Activated naive CD4-positive, alpha-beta T cell treated with anti-CD3 and anti-CD28 coated beads for 36 hours (primary cell): ENCODE data around the gene MIF4GD. TPM values are rescaled to one million over a fixed set of nuclear protein-coding genes. Genes with fewer than 3 reads are reported as not detected.
"Not testable (repeated sequence)": the region's sequence is repeated elsewhere in the genome, so short reads cannot be mapped to it uniquely, and the experiment has no call there.

Source experiments
- CTCF ChIA-PET: fragments of 350-600 bp; sonication (Branson Sonifier 250); formaldehyde crosslinking; loops from one replicate; lab custom pipeline; 2021; ENCODE audit warnings: antibody characterized with exemption; lab: Charles Lee
- DNase-seq: peaks from one replicate; pipeline ENCODE4 v3.0.0-alpha.2; 2020
- H3K27ac Mint-ChIP-seq: one replicate; pipeline ENCODE4 v1.8.0; 2021; ENCODE audit warnings: mild to moderate bottlenecking, mixed read lengths
- H3K27me3 Mint-ChIP-seq: one replicate; pipeline ENCODE4 v1.8.0; 2021; ENCODE audit warnings: low read depth, mixed read lengths
- H3K36me3 Mint-ChIP-seq: one replicate; pipeline ENCODE4 v1.8.0; 2021; ENCODE audit warnings: low read depth, mixed read lengths
- H3K4me1 Mint-ChIP-seq: one replicate; pipeline ENCODE4 v1.8.0; 2021; ENCODE audit warnings: low read depth, mixed read lengths
- H3K4me3 Mint-ChIP-seq: one replicate; pipeline ENCODE4 v1.8.0; 2021; ENCODE audit warnings: mild to moderate bottlenecking, moderate library complexity, mixed read lengths
- H3K9me3 Mint-ChIP-seq: one replicate; pipeline ENCODE4 v1.8.0; 2021; ENCODE audit warnings: mixed read lengths
- intact Hi-C: fragments of 100-400 bp; cut with micrococcal nuclease; formaldehyde crosslinking; loops from one replicate; pipeline ENCODE4 v1.15.1; 2023
- total RNA-seq, 2 experiments: library from RNA; stranded (reverse); gene quantifications; one replicate each; pipeline ENCODE4 v1.2.3, GENCODE V29; 2021

MIF4GD gene
- total RNA-seq, 2 experiments from 2014 or later = 43.4 to 45.3 TPM

DNA sequence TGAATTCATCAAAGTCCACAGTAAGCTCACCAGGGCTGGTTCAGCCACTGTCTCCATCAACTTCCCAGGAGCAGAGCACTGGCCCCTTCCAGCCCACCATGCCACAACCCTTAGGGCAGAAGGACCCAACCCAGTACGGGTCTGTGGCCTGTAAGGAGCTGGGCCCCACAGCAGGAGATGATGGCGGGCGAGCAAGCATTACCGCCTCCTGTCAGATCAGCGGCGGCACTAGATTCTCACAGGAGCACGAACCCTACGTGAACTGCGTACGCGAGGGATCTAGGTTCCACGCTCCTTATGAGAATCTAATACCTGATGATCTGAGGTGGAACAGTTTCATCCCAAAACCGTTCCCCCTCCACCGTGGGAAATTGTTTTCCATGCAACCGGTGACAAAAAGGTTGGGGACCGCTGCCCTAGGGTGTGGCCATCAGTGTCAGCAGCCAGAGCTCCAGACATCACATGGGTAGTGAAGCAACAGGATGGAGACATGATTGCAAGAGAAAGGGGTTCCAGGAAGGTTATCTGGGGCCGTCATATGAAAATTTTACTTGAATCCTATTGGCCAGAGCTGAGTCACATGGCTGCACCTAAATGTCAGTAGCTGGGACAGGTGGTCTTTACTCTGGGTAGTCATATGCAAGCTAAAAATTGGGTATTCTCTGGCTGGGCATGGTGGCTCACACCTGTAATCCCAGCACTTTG, 30.6 kb upstream of the MIF4GD start:
- intact Hi-C loops = no loop called here
- H3K27ac Mint-ChIP-seq = no peak overlapping the region
- H3K4me3 Mint-ChIP-seq = no peak overlapping the region
- peaks cover 13% of the 10 kb centered on the region for H3K4me1 Mint-ChIP-seq
- CTCF ChIA-PET = interaction anchor here (0.6 kb wide), 1 partner anchor 27 kb away, joined by 3 read pairs; no protein-coding TSS in a partner anchor
- H3K9me3 Mint-ChIP-seq = no peaks in the 10 kb centered on the region
- no peak for DNase-seq
- no peaks in the 10 kb centered on the region for H3K27me3 Mint-ChIP-seq
- H3K36me3 Mint-ChIP-seq = no peaks in the 10 kb centered on the region

DNA sequence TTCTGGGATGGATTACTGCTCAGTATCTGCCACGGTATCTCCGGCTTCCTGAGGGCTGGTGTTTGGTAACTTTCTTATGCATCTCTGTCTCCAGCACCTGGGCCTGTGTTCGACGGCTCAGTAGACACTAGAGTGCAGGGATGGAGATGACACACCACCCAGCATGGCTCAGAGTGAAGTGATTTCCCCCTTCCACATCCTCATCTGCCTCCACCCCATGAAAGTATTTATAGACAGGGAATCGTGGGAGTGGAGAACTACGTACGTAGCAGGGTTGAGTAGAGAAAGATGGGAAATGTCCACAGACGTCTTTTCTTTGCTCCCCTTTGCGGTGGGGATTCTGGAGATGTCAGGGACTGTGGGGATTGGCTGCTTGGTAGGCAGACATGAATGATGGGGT, 30.0 kb upstream of the MIF4GD start:
- Mint-ChIP-seq H3K27me3 (no peaks in the 10 kb centered on the region), H3K9me3 (no peaks in the 10 kb centered on the region), H3K4me3 (no peak overlapping the region), H3K27ac (no peak overlapping the region), H3K4me1 (peaks cover 18% of the 10 kb centered on the region), H3K36me3 (no peaks in the 10 kb centered on the region)
- DNase-seq = no peak
- CTCF ChIA-PET = no interaction called here
- intact Hi-C loops = no loop called here

DNA sequence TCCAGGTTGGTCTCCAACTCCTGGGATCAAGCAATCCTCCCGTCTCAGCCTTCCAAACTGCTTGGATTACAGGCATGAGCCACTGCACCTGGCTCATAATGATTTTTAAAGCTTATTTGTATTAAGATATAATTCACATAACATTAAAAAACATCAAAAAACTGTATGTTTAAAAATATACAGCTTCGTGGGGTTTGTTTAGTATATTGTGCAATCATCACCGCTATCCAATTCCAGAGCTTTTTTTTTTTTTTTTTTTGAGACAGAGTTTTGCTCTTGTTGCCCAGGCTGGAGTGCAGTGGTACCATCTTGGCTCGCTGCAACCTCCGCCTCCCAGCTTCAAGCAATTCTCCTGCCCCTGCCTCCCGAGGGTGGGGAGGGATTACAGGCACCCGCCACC, 29.2 kb upstream of the MIF4GD start:
- DNase-seq = no peak
- H3K36me3 Mint-ChIP-seq = no peaks in the 10 kb centered on the region
- CTCF ChIA-PET = no interaction called here
- H3K4me3 Mint-ChIP-seq = no peak overlapping the region
- H3K9me3 Mint-ChIP-seq = no peaks in the 10 kb centered on the region
- H3K4me1 Mint-ChIP-seq = peaks cover 25% of the 10 kb centered on the region
- no peak overlapping the region for H3K27ac Mint-ChIP-seq
- intact Hi-C loops = no loop called here
- no peaks in the 10 kb centered on the region for H3K27me3 Mint-ChIP-seq

DNA sequence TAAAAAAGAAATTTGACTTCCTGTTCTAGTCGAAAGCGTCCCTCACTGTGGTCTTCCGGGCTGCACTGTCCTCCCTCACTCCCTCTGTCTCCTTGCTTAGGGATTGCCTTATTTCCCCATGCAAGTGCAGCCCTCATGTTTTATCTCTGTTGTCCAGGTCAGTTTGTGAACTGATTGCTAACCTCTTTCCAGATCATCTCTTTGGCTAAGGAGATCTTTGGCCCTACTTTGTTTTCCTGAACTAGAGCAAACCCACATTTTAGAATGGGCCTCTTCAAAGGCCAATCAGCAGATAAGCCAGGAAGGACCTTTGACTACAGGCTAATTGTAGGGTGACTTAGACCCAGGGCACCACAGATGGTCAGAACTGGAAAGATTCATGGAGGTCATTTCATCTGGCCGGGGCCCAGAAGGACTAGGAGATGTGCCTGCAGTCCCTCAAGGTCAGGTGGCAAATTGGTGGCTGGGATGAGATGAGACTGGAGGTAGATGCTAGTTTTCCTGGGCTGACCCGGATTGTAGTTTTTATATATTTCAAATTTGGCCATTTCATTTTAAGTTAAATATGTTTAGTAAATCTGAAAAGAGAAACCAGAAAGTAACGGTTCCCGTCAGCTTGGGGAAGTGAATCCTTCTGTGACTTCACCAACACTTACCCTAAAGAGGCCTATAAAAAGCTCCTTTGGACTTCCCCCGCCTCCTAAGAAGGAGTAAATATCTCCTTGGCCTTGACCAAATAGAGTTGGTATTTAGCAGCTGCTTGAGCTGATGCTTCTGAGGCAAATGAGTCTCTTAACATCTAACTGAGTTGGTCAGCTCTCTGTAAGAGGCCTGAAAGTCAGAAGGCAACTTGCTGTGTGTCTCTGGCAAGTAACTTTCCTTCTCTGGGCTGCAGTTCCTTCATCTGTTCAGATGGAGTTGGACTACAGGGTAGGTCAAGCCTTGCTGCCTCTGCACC, 24.4 kb upstream of the MIF4GD start:
- no peaks in the 10 kb centered on the region for H3K27me3 Mint-ChIP-seq
- no peaks in the 10 kb centered on the region for H3K9me3 Mint-ChIP-seq
- no peaks in the 10 kb centered on the region for H3K36me3 Mint-ChIP-seq
- peaks cover 41% of the 10 kb centered on the region for H3K4me1 Mint-ChIP-seq
- intact Hi-C loops = loop anchor here (2.0 kb wide), 2 partner anchors 47 to 69 kb away; no protein-coding TSS in a partner anchor
- H3K27ac Mint-ChIP-seq = peak overlapping the region; percentile 89
- DNase-seq = peak; percentile 74
- peak overlapping the region; percentile 42 for H3K4me3 Mint-ChIP-seq
- CTCF ChIA-PET = interaction anchor here (0.6 to 4.0 kb wide), 7 partner anchors 9 to 382 kb away, joined by 3 to 17 read pairs (median 5); partner anchors contain the start of gene MIF4GD

DNA sequence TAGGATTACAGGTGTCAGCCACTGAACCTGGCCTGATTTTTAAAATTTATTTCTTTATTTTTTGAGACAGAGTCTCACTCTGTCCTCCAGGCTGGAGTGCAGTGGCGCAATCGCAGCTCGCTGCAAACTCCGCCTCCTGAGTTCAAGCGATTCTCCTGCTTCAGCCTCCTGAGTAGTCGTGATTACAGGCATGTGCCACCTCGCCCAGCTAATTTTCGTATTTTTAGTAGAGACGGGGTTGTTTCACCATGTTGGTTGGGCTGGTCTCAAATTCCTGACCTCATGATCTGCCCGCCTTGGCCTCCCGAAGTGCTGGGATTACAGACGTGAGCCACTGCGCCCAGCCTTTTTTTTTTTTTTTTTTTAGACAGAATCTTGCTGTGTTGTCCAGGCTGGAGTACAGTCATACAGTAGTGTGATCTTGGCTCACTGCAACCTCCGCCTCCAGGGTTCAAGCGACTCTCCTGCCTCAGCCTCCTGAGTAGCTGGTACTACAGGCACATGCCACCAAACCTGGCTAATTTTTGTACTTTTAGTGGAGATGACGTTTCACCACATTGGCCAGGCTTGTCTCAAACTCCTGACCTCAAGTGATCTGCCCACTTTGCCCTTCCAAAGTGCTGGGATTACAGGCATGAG, 21.9 kb upstream of the MIF4GD start:
- DNase-seq, H3K9me3 Mint-ChIP-seq, intact Hi-C loops, H3K4me3 Mint-ChIP-seq, H3K36me3 Mint-ChIP-seq, H3K27me3 Mint-ChIP-seq: not testable (repeated sequence)
- CTCF ChIA-PET = interaction anchor here (0.6 to 0.7 kb wide), 4 partner anchors 30 to 738 kb away, joined by 3 to 6 read pairs (median 3); no protein-coding TSS in a partner anchor
- H3K4me1 Mint-ChIP-seq = peaks cover 47% of the 10 kb centered on the region
- peak overlapping the region; percentile 24 for H3K27ac Mint-ChIP-seq

DNA sequence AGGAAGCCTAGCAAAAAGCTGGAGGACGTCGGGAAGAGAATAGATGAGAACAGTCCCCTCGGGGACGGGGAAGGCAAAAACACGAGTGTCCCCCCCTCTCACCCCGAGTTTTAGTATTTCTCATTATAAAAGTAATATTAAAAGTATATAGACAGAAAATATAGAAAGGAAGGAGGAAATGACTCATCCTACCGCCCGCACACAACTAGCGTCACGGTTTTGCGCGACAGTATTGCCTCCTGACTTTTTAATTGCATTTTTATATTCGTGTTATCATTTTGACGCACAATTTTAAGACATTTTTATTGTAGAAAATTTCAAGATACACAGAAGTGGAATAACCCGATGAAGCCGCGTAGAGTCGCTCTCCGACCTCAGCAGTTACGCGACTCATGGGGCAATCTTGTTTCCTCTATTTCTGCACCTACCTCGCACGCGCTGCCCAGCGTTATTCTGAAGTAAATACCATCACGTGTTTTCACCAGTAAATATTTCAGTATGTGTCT, 18.9 kb upstream of the MIF4GD start:
- Mint-ChIP-seq H3K36me3 (peaks cover 19% of the 10 kb centered on the region), H3K27ac (peak overlapping the region; percentile 100), H3K4me3 (peak overlapping the region; percentile 99), H3K27me3 (no peaks in the 10 kb centered on the region), H3K9me3 (no peaks in the 10 kb centered on the region), H3K4me1 (peaks cover 29% of the 10 kb centered on the region)
- CTCF ChIA-PET = interaction anchor here (0.7 to 3.6 kb wide), 16 partner anchors 12 to 350 kb away, joined by 3 to 29 read pairs (median 4); partner anchors contain the start of genes GRB2, MIF4GD and TSEN54
- DNase-seq = peak; percentile 91
- intact Hi-C loops = loop anchor here (1.0 to 5.0 kb wide), 13 partner anchors 7 to 494 kb away; partner anchors contain the start of genes GGA3, GRB2, LLGL2 and MIF4GD

DNA sequence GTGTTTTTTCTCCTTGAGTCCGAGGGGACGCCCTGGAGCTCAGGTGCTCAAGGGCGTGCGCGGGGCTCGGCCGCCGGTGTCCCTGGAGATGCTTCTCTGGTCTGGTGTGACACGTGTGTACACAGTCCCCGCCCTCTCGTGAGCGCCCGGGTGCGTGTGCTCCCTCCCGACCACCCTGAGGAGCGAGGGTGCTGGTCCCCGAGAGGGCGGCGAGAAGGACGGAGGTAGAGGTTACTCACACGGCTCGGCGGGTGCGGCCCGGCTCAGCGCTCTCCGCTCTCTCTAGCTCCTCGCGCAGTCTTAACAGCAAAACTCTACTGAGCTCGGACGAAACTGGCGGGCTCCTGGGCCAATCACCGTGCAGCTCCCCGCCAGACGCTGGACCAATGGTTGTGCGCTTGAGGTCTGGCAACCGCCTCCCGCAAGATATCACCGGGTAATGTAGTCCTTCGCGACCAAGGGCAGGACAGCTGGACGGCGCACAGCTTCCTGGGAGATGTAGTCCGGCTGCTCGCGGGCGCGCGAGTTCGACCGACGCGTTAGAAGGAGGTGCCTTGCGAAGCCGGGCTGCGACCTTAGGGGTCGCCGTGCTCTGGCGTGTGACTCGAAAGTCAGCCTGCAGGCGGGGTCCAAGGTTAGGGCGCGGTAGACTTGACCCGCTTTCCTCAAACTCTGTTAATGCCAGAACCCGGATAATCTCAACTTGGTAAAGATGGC, 18.2 kb upstream of the MIF4GD start, which contains the start of gene SLC25A19:
Gene SLC25A19, minus strand, starts transcription at position 319 of the 717 bp plus-strand sequence. CDS start 2,669 bp downstream, outside the sequence.
- DNase-seq = peak; percentile 99
- Mint-ChIP-seq H3K4me3 (peak within 1 kb of the TSS; percentile 99), H3K36me3 (peaks cover 19% of the 10 kb centered on the region), H3K27me3 (no peaks in the 10 kb centered on the region), H3K4me1 (peaks cover 26% of the 10 kb centered on the region), H3K9me3 (no peaks in the 10 kb centered on the region), H3K27ac (peak within 1 kb of the TSS; percentile 100)
- intact Hi-C loops = loop anchor here (1.0 to 5.0 kb wide), 12 partner anchors 8 to 495 kb away; partner anchors contain the start of genes GGA3, GRB2, LLGL2 and MIF4GD
- CTCF ChIA-PET = interaction anchor here (0.6 to 3.6 kb wide), 19 partner anchors 8 to 458 kb away, joined by 3 to 29 read pairs (median 4); partner anchors contain the start of genes GRB2, MIF4GD and TSEN54

DNA sequence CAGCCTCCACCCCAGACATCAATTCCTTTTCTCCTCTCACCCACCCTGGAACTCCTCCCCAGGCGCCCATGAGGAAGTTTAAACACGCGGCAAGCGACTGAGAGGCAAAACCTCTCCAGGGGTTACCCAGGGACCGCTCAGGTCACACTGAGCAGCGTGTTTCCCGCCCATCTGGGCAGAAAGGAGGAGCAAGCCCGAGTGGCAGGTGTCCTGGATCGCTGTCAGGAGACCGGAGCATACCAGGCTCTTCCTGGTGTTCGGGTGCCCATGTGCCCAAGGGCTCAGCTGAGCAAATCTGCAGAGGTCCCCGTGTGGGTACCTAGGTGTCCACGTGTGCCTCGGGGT, 17.7 kb upstream of the MIF4GD start:
- Mint-ChIP-seq H3K4me3 (peak overlapping the region; percentile 99), H3K27me3 (no peaks in the 10 kb centered on the region), H3K9me3 (no peaks in the 10 kb centered on the region), H3K4me1 (peaks cover 25% of the 10 kb centered on the region), H3K36me3 (peaks cover 19% of the 10 kb centered on the region), H3K27ac (peak overlapping the region; percentile 100)
- DNase-seq = peak; percentile 61
- intact Hi-C loops = loop anchor here (1.0 to 5.0 kb wide), 12 partner anchors 9 to 496 kb away; partner anchors contain the start of genes GGA3, GRB2, LLGL2 and MIF4GD
- CTCF ChIA-PET = interaction anchor here (0.6 to 3.6 kb wide), 19 partner anchors 8 to 459 kb away, joined by 3 to 29 read pairs (median 4); partner anchors contain the start of genes GRB2, MIF4GD and TSEN54

DNA sequence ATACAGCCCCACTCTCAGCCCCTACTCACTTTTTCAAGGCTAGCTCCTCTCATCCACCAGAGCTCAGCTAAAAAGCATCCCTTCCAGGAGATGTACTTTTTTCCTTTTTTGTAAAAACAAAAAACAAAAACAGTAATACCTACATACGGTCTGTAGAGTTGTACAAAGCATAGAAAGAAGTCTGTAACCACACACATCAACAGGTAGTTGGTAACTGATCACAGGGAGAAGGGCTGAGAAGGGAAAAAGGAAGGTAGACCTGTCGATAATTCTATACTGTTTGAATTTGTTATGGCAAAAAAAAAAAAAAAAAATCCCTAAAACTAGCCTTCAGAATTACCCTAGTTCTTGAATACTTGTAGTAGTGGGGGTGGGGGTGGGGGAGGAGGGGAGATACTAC, 17.3 kb upstream of the MIF4GD start:
- no peaks in the 10 kb centered on the region for H3K9me3 Mint-ChIP-seq
- H3K36me3 Mint-ChIP-seq = peaks cover 23% of the 10 kb centered on the region
- intact Hi-C loops = loop anchor here (2.0 to 5.0 kb wide), 4 partner anchors 78 to 299 kb away; partner anchors contain the start of genes LLGL2, MYO15B and TSEN54
- no peak for DNase-seq
- CTCF ChIA-PET = interaction anchor here (0.6 to 2.5 kb wide), 7 partner anchors 10 to 459 kb away, joined by 3 to 29 read pairs (median 5); partner anchors contain the start of gene MIF4GD
- no peaks in the 10 kb centered on the region for H3K27me3 Mint-ChIP-seq
- peaks cover 25% of the 10 kb centered on the region for H3K4me1 Mint-ChIP-seq
- H3K4me3 Mint-ChIP-seq = peak overlapping the region; percentile 99
- peak overlapping the region; percentile 80 for H3K27ac Mint-ChIP-seq

DNA sequence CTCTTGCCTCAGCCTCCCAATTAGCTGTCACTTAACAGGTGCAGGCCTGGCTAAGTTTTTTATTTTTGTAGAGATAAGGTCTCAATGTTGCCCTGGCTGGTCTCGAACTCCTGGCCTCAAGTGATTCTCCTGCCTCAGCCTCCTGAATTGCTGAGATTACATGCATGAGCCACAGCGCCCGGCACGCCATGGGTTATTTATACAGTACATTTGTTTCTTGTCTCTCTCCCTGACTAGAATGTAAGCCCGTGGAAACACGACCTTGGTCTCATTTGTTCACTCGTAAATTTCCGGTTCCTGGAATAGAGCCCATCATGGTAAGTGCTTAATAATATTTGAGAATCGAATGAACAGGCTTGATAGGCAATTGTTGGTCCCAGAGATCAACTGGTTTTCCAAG, 16.2 kb upstream of the MIF4GD start:
- CTCF ChIA-PET = interaction anchor here (0.8 to 2.5 kb wide), 2 partner anchors 16 to 125 kb away, joined by 3 to 18 read pairs; partner anchors contain the start of gene MIF4GD
- no peak for DNase-seq
- H3K4me1 Mint-ChIP-seq = peaks cover 25% of the 10 kb centered on the region
- peaks cover 25% of the 10 kb centered on the region for H3K36me3 Mint-ChIP-seq
- H3K9me3 Mint-ChIP-seq = no peaks in the 10 kb centered on the region
- intact Hi-C loops = loop anchor here (5.0 kb wide), 1 partner anchor 300 kb away; the partner anchor contains the start of gene MYO15B
- no peak overlapping the region for H3K27ac Mint-ChIP-seq
- no peaks in the 10 kb centered on the region for H3K27me3 Mint-ChIP-seq
- peak overlapping the region; percentile 24 for H3K4me3 Mint-ChIP-seq
